AG10803 (cell line): ENCODE data around the gene DUSP5.

Experiments used
- DNase-seq: peaks from one replicate; pipeline ENCODE4 v3.0.0; 2010; ENCODE audit warnings: low read depth
- H3K4me3 ChIP-seq: 2 replicates; pipeline ENCODE4 v1.5.1; 2011; ENCODE audit warnings: mild to moderate bottlenecking, low read length, control low read depth
- TF ChIP-seq, protein P1 (sequence below): conservative IDR thresholded peaks from 2 replicates; pipeline ENCODE4 v1.5.1; 2011; ENCODE audit warnings: mild to moderate bottlenecking, low read length, control low read depth, inconsistent platforms

Gene DUSP5

DNA sequence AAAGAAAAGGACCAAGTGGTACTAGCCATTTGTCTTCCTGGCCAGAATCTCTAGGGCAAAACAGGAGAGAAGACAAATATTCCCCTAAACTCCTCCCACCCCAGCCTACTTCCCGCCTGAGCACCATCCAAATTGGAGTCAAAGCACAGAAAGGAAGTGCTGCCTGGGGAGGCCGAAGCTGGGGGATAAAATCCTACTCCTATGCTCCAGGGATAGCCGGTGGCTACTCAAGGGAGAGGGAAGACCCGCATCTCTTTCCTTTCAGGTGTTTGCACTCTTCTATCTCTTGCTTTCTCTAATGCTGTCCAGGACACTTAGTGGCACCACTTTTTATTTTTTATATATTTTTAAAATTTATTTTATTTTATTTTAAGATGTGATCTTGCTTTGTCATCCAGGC lies 7.1 kb upstream of the DUSP5 start:
- DNase-seq, result no peak
- H3K4me3 ChIP-seq, result no peak overlapping the region
- TF ChIP-seq, protein P1, sequence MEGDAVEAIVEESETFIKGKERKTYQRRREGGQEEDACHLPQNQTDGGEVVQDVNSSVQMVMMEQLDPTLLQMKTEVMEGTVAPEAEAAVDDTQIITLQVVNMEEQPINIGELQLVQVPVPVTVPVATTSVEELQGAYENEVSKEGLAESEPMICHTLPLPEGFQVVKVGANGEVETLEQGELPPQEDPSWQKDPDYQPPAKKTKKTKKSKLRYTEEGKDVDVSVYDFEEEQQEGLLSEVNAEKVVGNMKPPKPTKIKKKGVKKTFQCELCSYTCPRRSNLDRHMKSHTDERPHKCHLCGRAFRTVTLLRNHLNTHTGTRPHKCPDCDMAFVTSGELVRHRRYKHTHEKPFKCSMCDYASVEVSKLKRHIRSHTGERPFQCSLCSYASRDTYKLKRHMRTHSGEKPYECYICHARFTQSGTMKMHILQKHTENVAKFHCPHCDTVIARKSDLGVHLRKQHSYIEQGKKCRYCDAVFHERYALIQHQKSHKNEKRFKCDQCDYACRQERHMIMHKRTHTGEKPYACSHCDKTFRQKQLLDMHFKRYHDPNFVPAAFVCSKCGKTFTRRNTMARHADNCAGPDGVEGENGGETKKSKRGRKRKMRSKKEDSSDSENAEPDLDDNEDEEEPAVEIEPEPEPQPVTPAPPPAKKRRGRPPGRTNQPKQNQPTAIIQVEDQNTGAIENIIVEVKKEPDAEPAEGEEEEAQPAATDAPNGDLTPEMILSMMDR, result no peak

DNA sequence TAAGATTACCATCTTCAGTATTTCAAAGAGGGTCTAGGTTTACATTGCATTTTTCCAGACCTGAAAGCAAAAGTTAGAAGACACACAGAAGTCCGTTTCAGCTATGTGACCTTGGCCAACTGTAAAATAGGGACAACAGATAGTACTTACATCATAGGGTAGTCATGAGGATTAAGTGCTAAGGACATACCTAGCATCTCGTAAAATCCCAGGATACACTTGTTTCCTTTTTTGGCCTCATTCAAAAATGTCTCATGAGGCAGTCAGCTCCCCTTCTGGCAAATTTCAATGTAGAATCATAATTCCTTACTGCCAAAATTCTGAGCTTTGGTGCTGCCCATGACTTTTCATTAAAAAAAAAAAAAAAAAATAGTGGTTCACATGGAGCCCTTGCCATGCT lies 6.4 kb upstream of the DUSP5 start:
- no peak for DNase-seq
- no peak overlapping the region for H3K4me3 ChIP-seq
- TF ChIP-seq, protein P1, result no peak

DNA sequence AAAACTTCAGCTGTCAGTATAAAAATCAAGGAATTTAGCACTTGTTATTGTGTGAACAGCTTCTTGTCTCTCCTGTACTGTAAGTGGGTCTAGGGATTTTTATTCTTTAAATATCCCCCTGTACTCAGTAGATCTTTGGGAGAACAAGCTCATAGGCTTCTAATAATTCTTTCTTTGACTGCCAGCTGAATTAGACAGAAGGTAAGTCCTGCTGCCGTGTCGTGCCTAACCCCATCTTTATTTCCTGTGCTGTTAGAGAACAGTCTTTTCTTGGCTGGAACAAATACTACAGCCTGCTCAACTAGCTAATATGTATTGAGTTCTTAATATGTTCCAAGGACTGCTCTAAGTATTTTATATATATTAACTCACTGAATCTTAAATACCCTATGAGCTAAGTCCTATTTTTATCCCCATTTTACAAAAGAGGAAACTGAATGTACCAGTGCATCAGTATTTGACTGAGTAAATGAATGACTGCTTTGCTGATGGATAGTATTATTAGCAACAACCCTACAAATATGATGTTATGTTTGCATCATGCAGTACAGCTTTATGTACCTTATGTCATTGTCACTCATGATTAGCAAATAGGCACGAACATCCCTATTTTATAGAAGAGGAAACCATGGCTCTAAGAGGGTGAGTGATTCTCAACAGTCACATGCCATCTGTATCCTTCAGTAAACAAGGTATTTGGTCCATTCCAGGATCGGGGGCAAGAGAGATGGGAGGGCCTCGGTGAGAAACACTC lies 5.5 kb upstream of the DUSP5 start:
- no peak for DNase-seq
- no peak overlapping the region for H3K4me3 ChIP-seq
- TF ChIP-seq, protein P1, result no peak

DNA sequence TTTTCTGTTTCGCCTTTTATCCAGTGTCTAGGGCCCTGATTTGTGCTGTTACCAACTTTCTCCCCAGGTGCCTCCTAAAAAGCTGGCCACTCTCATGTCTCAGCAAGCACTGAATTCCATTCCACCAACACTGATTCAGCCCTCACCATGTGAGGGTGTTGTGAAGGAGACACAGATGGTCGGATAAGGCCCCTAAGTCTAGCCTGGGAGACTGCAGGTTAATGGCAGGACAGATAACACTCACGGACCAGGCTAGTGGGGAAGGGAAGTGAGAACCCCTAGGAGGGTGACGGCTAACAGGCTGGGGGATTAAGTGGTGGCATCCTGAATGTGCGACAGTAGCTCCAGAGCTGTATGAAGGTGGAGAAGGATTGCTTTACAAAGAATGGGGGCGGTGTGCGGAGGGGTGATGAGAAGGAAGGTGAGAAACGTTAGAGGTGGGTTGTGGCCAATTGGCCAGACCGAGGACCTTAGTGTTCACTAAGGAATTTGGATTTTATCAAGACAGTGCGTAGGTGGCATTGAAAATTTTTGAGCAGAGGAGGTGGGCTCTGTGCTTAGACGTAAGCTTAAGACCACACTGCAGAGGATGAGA lies 3.8 kb upstream of the DUSP5 start:
- DNase-seq, result no peak
- TF ChIP-seq, protein P1, result no peak
- no peak overlapping the region for H3K4me3 ChIP-seq

DNA sequence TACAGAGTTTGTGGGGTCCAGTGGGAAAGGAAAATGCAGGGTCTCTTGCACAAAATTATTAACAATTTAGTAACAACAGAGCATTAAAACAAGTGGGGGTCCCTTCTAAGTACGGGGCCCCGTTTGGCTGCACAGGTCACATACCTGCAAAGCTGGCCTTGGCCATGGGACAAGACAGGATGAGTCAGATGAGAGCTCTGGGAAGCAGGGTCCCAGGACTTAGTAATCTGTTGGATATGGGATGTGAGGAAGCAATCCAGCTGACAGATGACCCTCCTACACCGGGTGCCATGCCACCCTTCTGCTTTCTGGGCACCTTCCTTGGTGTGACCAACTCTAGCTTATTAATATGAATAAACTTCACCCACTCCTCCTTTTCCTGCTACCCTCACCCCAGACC lies 3.2 kb upstream of the DUSP5 start:
- H3K4me3 ChIP-seq, result no peak overlapping the region
- DNase-seq, result no peak
- TF ChIP-seq, protein P1, result no peak

DNA sequence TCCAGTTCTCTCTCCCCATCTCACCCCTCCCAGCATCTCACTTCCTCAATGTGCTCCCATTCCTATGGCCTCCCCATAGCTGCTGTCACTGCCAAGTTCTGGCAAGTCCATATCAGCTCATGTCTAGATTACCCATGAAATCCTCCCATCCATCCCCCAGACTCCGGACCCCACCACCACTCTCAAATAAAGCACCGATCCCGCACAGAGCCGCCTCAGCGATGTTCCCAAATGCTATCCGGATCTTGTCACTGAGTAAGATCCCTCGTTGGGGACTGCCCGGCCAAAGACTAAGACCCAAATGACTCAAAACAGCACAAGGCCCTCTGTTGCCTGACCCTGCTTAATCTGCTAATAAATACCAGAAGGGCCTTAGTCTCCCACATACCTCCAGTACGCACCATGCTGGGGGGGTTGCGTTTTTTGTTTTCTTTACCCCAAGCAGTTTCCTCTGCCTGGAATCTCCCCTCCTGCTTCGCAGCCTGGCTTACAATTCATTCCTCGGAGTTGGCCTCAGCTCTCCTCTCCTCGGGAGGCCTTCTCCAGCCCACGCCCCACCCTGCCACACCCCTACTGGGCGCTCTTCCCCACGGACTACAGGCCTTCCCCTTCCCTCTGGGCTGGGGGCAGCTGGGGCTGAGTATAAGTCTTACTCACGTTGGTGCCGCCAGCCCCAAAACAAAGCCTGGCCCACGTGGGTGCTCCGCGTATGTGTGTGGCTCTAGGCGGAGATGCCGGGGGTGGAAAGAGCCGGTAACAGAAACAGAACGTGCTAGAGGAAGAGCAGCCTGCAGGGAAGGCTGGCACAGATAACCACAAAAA lies 1.8 kb upstream of the DUSP5 start:
- TF ChIP-seq, protein P1, result no peak
- H3K4me3 ChIP-seq, result peak overlapping the region; percentile 79
- DNase-seq, result peak; percentile 85
